Neural cell (in vitro differentiated cells): ENCODE results near the gene CWC25. TPM values are rescaled to one million over a fixed set of nuclear protein-coding genes. Genes with fewer than 3 reads are reported as not detected.

Experiments
- H2AFZ ChIP-seq: fragments of 200-600, 300-800 bp; sonication (generic), shearing (Covaris generic); 2 replicates; pipeline ENCODE4 v1.6.0; 2014; ENCODE audit warnings: low read depth, mild to moderate bottlenecking, antibody characterized with exemption, low read length, moderate library complexity
- H3F3A ChIP-seq: fragments of 200-600 bp; shearing (Covaris generic); 2 replicates; pipeline ENCODE4 v1.6.1; 2016; ENCODE audit warnings: mild to moderate bottlenecking, moderate library complexity, mixed read lengths, antibody characterized with exemption, low read length; ENCODE audit not compliant: insufficient read depth, poor library complexity, severe bottlenecking
- H3K27ac ChIP-seq: fragments of 200-600, 300-800 bp; sonication (generic), shearing (Covaris generic); 2 replicates; pipeline ENCODE4 v1.5.1; 2014; ENCODE audit warnings: mild to moderate bottlenecking, low read length, moderate library complexity
- H3K27me3 ChIP-seq: fragments of 300-800, 200-600 bp; sonication (generic), shearing (Covaris generic); 2 replicates; pipeline ENCODE4 v1.6.0; 2014; ENCODE audit warnings: mild to moderate bottlenecking, low read depth, low read length, moderate library complexity; ENCODE audit not compliant: insufficient read depth
- H3K36me3 ChIP-seq: fragments of 300-800, 200-600 bp; sonication (generic), shearing (Covaris generic); 2 replicates; pipeline ENCODE4 v1.5.1; 2014; ENCODE audit warnings: mild to moderate bottlenecking, antibody characterized with exemption, low read length, moderate library complexity; ENCODE audit not compliant: insufficient read depth
- H3K4me2 ChIP-seq: fragments of 300-800, 200-600 bp; sonication (generic), shearing (Covaris generic); 2 replicates; pipeline ENCODE4 v1.6.0; 2014; ENCODE audit warnings: mild to moderate bottlenecking, low read length
- H3K4me3 ChIP-seq: fragments of 300-800, 200-600 bp; sonication (generic), shearing (Covaris generic); 2 replicates; pipeline ENCODE4 v1.5.1; 2014; ENCODE audit warnings: mild to moderate bottlenecking, low read length, moderate library complexity
- H3K79me2 ChIP-seq: fragments of 200-600 bp; shearing (Covaris generic); replicated peaks from 2 replicates; pipeline ENCODE4 v1.6.0; 2014; ENCODE audit warnings: mild to moderate bottlenecking, low read length, moderate library complexity; ENCODE audit not compliant: insufficient read depth
- H3K9ac ChIP-seq: fragments of 300-800, 200-600 bp; sonication (generic), shearing (Covaris generic); 2 replicates; pipeline ENCODE4 v1.6.1; 2016; ENCODE audit warnings: mild to moderate bottlenecking, low read length, mixed read lengths
- H3K9me2 ChIP-seq: fragments of 200-600 bp; shearing (Covaris generic); 2 replicates; pipeline ENCODE4 v1.6.1; 2016; ENCODE audit warnings: mild to moderate bottlenecking, low read length, mixed read lengths; ENCODE audit not compliant: insufficient read depth
- H3K9me3 ChIP-seq: fragments of 200-600, 300-800 bp; sonication (generic), shearing (Covaris generic); 2 replicates; pipeline ENCODE4 v1.6.1; 2016; ENCODE audit warnings: mild to moderate bottlenecking, mixed run types, low read length, moderate library complexity, mixed read lengths
- H4K20me1 ChIP-seq: fragments of 200-600 bp; shearing (Covaris generic); 2 replicates; pipeline ENCODE4 v1.6.1; 2016; ENCODE audit warnings: mild to moderate bottlenecking, mixed run types; ENCODE audit not compliant: insufficient read depth
- EP300 ChIP-seq: fragments of 450-650 bp; conservative IDR thresholded peaks from 2 replicates; pipeline ENCODE4 v1.6.1; 2014; ENCODE audit warnings: antibody characterized with exemption, mild to moderate bottlenecking, moderate library complexity; ENCODE audit not compliant: poor library complexity, severe bottlenecking
- EZH2 ChIP-seq: fragments of 200-600, 300-800 bp; shearing (Covaris generic), sonication (generic); IDR thresholded peaks from 2 replicates; pipeline ENCODE4 v1.6.1; 2014; ENCODE audit warnings: antibody characterized with exemption, low read length, borderline replicate concordance, mild to moderate bottlenecking; ENCODE audit not compliant: insufficient read depth, poor library complexity, severe bottlenecking
- MXI1 ChIP-seq: fragments of 450-650 bp; conservative IDR thresholded peaks from 2 replicates; pipeline ENCODE4 v1.6.1; 2014; ENCODE audit warnings: antibody characterized with exemption, mild to moderate bottlenecking; ENCODE audit not compliant: poor library complexity, severe bottlenecking
- POLR2AphosphoS5 ChIP-seq: IDR thresholded peaks from 2 replicates; pipeline ENCODE4 v1.6.1; 2012
- RAD21 ChIP-seq: fragments of 450-650 bp; conservative IDR thresholded peaks from 2 replicates; pipeline ENCODE4 v1.6.1; 2014; ENCODE audit warnings: antibody characterized with exemption, mild to moderate bottlenecking, moderate library complexity
- SMC3 ChIP-seq: fragments of 450-650 bp; conservative IDR thresholded peaks from 2 replicates; pipeline ENCODE4 v1.6.1; 2014; ENCODE audit warnings: antibody characterized with exemption, mild to moderate bottlenecking, moderate library complexity; ENCODE audit not compliant: poor library complexity
- TAF1 ChIP-seq: IDR thresholded peaks from 2 replicates; pipeline ENCODE4 v1.6.1; 2012; ENCODE audit warnings: low read depth
- polyA plus RNA-seq: library from polyadenylated mRNA; depleted of rRNA; stranded (reverse); fragments of >200 nt; gene quantifications from 2 replicates; pipeline ENCODE4 v1.2.3, GENCODE V29; 2014
- TF ChIP-seq, protein P1 (sequence below): fragments of 450-650 bp; IDR thresholded peaks from 2 replicates; pipeline ENCODE4 v1.5.1; 2014; ENCODE audit warnings: antibody characterized with exemption, mild to moderate bottlenecking, moderate library complexity; ENCODE audit not compliant: poor library complexity, severe bottlenecking
- TF ChIP-seq, protein P2 (sequence below): IDR thresholded peaks from 2 replicates; pipeline ENCODE4 v1.6.1; 2012; ENCODE audit warnings: borderline replicate concordance

The CWC25 gene
- polyA plus RNA-seq, 1 donor from 2014 or later = 15.4 TPM

DNA sequence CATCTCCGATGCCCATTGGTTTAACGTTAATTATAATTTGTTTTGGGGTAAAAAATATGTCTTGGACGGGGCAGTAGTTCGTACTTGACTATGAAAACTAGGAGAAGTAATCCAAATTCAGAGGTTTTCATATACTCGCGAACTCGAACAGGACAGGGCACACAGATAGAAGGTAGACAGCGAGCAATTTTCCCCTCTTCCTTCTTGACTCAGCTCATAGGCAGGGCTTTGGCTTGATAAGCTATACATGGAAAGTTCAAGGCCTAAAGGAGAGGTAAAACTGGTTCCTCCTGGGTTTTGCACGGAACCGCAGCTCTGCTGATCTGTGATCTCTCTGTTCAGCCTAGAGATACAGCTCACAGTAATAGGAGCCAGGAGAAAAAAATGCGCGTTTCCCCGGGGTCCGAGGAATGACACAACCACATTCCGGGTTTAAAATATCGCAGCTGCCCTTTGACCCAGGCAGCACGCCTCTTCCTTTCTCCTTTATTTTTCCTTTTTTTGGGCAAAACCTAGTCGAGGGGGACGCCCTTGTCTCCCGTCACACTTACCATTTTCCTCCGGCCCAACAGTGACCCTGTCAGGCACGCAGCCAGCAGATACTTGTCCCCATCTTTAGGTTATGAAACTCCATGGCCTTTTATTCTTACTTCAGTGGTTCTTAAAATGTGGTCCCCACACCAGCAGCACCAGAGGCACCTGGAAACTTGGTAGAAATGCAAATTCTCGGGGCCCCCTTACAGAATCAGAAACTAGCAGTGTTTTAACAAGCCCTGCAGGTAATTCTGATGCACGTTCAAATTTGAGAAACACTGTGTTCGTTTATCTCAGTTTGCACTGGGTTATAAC lies 43.1 kb upstream of the CWC25 start:
- H3K4me2 ChIP-seq = peak overlapping the region; percentile 53
- H3K27ac ChIP-seq = peak overlapping the region; percentile 99
- H3F3A ChIP-seq = peaks cover 5% of the 10 kb centered on the region
- no peaks in the 10 kb centered on the region for H3K9me3 ChIP-seq
- H3K9ac ChIP-seq = peak overlapping the region; percentile 99
- peak overlapping the region; percentile 98 for H3K4me3 ChIP-seq
- TF ChIP-seq SMC3 (no peak), MXI1 (no peak), POLR2AphosphoS5 (no peak), EZH2 (no peak), TAF1 (no peak), EP300 (no peak), RAD21 (no peak)
- TF ChIP-seq, protein P1, sequence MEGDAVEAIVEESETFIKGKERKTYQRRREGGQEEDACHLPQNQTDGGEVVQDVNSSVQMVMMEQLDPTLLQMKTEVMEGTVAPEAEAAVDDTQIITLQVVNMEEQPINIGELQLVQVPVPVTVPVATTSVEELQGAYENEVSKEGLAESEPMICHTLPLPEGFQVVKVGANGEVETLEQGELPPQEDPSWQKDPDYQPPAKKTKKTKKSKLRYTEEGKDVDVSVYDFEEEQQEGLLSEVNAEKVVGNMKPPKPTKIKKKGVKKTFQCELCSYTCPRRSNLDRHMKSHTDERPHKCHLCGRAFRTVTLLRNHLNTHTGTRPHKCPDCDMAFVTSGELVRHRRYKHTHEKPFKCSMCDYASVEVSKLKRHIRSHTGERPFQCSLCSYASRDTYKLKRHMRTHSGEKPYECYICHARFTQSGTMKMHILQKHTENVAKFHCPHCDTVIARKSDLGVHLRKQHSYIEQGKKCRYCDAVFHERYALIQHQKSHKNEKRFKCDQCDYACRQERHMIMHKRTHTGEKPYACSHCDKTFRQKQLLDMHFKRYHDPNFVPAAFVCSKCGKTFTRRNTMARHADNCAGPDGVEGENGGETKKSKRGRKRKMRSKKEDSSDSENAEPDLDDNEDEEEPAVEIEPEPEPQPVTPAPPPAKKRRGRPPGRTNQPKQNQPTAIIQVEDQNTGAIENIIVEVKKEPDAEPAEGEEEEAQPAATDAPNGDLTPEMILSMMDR = no peak
- TF ChIP-seq, protein P2, sequence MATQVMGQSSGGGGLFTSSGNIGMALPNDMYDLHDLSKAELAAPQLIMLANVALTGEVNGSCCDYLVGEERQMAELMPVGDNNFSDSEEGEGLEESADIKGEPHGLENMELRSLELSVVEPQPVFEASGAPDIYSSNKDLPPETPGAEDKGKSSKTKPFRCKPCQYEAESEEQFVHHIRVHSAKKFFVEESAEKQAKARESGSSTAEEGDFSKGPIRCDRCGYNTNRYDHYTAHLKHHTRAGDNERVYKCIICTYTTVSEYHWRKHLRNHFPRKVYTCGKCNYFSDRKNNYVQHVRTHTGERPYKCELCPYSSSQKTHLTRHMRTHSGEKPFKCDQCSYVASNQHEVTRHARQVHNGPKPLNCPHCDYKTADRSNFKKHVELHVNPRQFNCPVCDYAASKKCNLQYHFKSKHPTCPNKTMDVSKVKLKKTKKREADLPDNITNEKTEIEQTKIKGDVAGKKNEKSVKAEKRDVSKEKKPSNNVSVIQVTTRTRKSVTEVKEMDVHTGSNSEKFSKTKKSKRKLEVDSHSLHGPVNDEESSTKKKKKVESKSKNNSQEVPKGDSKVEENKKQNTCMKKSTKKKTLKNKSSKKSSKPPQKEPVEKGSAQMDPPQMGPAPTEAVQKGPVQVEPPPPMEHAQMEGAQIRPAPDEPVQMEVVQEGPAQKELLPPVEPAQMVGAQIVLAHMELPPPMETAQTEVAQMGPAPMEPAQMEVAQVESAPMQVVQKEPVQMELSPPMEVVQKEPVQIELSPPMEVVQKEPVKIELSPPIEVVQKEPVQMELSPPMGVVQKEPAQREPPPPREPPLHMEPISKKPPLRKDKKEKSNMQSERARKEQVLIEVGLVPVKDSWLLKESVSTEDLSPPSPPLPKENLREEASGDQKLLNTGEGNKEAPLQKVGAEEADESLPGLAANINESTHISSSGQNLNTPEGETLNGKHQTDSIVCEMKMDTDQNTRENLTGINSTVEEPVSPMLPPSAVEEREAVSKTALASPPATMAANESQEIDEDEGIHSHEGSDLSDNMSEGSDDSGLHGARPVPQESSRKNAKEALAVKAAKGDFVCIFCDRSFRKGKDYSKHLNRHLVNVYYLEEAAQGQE = no peak
- H3K79me2 ChIP-seq = peaks cover 26% of the 10 kb centered on the region
- H2AFZ ChIP-seq = no peak overlapping the region
- H3K36me3 ChIP-seq = no peaks in the 10 kb centered on the region
- no peaks in the 10 kb centered on the region for H3K27me3 ChIP-seq
- peaks cover 4% of the 10 kb centered on the region for H4K20me1 ChIP-seq
- H3K9me2 ChIP-seq = no peaks in the 10 kb centered on the region

DNA sequence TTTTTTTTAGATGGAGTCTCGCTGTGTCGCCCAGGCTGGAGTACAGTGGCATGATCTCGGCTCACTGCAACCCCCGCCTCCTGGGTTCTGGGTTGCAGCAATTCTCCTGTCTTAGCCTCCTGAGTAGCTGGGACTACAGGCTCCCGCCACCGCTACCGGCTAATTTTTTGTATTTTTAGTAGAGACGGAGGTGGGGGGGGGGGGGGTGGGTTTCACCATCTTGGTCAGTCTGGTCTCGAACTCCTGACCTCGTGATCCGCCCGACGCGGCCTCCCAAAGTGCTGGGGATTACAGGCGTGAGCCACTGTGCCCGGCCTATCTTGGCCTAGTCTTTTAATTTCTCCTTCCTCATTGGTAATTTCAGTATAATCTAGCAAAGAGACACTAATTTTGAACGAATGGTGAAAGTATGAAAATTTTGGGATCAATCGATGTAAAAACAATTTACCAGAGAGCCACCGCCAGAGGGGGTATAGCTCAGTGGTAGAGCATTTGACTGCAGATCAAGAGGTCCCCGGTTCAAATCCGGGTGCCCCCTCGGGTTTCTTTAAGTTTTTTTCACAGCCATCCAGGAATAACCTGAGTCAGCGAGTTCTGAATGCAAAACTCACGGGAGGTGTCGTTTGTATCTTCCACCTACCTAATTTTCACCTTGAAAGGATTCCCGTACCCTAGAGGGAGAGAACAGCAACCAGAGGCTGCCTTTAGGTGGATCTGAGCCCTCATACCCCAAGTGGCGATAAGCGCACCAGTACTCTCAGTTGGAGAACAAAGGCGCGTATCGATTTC lies 42.3 kb upstream of the CWC25 start:
- H3K4me2 ChIP-seq = peak overlapping the region; percentile 53
- H2AFZ ChIP-seq = no peak overlapping the region

More for the DNA sequence above, 42.3 kb upstream of the CWC25 start:
- Histone ChIP-seq H3K27ac (peak overlapping the region; percentile 99), H3F3A (peaks cover 5% of the 10 kb centered on the region), H3K79me2 (peaks cover 17% of the 10 kb centered on the region), H3K27me3 (no peaks in the 10 kb centered on the region), H3K9ac (peak overlapping the region; percentile 99), H3K4me3 (peak overlapping the region; percentile 98), H4K20me1 (peaks cover 4% of the 10 kb centered on the region), H3K9me2 (no peaks in the 10 kb centered on the region), H3K9me3 (no peaks in the 10 kb centered on the region), H3K36me3 (no peaks in the 10 kb centered on the region)
- TF ChIP-seq, protein P2 = peak; percentile 42
- TF ChIP-seq MXI1 = peak; percentile 21
- TF ChIP-seq SMC3 = peak; percentile 61
- TF ChIP-seq, protein P1 = peak; percentile 67
- TF ChIP-seq POLR2AphosphoS5 = no peak
